GM18526 (cell line): ENCODE data around the gene MLYCD.

Experiments used
- POLR2A ChIP-seq: IDR thresholded peaks from 3 replicates; pipeline ENCODE4 v1.6.1; 2011; ENCODE audit not compliant: insufficient read length; ENCODE audit errors: extremely low read depth

The MLYCD gene

DNA sequence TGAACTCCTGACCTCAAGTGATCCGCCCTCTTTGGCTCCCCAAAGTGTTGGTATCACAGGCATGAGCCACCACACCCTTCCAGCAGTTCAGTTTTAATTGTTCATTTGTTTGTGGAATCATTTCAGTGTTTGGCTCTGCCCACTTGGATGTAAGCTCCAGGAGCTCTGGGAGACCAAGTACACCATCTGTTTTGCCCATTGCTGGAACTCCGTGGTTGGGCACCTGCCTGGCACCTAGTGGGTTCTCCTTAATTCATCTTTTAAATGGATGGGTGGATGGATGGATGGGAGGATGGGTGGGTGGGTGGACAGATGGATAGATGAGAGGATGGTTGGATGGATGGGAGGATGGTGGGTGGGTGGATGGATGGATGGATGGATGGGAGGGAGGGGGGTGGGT lies 68.2 kb downstream of the MLYCD start:
- TF ChIP-seq POLR2A: no peak

DNA sequence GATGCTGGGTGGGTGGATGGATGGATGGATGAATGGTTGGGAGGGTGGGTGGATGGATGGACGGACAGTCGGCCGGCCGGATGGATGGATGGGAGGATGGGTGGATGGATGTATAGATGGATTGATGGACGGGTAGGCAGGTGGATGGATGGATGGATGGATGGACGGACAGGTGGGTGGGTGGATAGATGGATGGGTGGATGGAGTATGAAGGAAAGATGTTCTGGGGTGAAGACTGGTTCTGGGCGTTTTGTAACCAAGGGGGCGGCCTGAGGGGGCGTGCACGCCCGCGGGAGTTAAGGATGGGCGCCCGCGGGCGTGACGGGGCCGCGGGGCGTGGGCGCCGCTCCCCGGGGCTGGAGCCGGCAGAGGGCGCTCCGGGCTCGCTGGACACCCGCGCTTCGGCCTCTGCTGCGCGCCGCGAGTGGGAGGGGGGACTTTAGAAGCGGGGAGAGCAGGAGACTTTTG lies 69.0 kb downstream of the MLYCD start, which contains the start of gene NECAB2:
NECAB2 (plus strand) TSS at position 407 of the 468 bp plus-strand sequence. CDS start 405 bp downstream, outside the sequence.
- no peak for TF ChIP-seq POLR2A

DNA sequence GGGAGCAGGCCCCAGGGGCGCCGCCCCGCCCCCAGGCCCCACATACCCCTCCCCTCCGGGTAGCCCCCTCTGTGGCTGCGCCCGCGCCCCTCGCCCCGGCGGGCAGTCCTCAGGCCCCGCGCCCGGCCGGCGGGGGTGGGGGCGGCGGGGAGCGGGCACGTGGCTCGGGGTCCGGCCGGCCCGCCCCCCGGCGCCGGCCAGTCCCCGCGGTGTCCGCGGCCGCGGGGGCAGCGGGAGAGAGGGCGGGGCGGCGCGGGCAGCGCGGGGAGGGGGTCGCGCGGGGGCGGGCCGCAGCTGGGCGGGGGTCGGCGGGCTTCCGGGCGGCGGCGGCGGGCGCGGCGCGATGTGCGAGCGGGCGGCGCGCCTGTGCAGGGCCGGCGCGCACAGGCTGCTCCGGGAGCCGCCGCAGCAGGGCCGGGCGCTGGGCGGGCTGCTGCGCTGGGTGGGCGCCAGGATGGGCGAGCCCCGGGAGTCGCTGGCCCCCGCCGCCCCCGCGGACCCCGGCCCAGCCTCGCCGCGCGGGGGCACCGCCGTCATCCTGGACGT lies 69.5 kb downstream of the MLYCD start:
- TF ChIP-seq POLR2A: no peak

DNA sequence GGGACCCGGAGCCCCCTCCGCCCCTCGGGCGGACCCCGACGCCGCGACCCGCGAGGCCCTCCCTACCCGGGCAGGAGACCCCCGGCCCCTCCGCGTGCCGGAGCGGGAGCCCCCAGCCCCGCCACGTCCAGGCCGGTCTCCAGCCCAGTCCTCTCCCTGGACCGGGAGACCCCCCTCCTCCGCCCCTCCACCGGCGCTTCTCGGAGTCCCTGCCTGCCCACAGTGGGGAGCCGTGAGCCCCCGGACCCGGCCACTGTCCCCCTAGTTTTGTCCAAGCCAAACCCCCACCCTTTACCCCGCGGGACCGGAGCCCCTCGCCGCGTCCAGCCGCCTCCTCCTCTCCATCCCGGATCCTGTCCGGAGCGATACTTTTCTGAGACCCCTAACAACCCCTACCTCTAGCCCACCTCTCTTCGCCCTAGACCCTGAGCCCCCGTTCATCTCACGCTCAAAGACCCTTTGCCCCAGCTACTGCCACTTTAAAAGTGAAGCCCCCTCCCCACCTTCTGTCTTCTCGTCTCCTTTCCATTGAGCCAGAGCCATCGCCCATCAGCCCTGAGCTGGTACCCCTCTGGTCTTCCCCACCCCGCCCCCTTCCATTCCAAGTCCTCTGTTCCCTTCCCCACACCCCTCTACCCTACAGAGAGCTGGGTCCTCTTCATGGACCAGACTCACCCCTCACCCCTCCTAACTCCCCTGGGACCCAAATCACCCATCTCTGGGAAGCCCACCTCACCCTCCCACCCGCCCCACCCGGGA lies 70.2 kb downstream of the MLYCD start:
- TF ChIP-seq POLR2A: no peak

DNA sequence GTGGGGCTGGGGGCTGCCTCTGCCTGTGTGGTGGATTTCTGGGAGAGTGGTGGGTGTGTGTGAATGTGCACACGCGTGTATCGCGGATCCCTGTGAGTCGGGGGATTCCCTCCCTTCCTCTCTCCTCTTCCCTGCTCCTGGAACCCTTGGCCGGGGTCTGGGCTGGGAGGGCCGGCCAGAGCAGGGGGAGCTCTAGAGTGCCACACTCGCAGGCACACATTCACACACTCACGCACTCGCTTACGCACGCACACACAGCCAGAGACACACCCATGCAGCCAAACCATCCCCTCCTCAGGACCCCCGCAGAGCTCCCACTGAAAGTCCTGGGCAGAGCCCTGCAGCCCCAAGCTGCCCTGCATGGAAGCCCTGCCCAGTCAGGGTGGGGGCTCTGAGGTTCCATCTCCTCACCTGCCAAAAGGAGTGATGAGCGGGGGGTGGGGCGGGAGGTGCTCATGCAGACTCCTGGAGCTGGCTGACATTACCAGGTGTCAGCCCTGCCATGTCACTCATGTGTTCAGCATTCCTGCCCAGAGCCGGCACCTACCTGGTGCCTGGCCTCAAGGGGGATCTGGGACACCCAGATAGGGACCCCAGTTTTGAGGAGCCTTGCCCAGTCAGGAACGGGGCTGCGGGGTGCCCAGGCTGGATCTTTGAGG lies 71.0 kb downstream of the MLYCD start:
- TF ChIP-seq POLR2A: no peak

DNA sequence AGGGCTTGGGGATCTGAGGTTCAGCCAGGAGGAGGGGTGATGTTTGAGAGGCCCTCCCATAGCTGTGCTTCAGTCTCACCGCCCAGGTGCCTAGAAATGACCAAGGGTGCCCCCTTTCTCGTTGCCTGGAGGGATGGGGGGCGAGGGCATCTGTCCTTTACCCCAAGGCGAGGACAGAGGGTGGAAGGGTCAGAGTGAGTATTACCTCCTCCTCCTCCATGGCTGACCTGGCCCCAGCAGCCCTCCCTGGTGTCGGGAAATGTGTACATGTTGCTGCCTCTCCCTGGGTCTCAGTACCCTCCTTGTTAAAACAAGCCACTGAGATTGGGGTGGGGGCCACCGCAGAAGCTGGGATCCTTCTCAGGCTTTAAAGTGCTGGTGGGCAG lies 71.5 kb downstream of the MLYCD start:
- TF ChIP-seq POLR2A: no peak

DNA sequence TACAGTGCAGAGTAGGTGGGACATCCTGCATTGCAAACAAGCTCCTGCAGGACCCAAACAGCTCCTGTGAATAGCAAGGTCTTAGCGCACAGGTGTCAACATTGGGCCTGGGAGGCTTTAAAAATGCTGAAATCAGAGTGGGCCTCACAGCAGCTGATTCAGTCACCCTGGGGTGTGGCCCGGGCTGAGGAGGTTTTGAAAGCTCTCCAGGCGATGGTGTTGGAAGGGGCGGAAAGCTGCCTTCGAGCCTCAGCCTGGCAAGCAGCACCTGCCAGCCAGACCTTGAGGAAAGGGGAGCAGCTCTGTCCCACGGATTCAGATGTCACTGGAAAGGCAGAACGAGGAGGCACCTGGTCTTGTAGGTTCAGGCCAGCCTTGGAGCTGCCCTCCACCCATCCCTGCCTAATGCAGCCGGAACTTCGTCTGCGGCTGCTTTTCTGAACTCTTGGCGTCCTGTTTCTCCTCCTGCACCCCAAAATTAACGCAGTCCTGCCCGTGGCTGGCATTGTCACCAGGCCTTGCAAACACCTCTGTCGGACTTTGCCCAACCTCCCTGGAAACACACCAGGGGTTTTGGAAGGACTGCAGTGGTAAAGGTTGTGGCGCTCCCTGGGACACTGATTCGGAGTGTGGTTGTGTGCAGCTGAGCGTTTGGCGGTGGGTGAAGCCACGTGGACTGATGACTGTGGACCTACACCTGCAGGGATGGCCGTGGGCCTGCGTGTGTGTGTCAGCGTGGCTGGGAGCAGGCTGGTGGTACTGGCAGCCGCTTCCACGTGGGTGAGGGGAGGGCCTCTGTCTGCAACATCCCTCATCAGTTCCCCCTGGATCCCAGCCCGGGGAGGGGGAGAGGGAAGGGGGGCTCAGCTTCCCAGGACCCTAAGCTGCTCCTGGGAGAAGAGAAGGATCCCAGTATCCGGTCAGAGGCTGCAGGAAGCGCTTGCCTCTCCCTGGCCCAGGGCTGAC lies 72.5 kb downstream of the MLYCD start:
- no peak for TF ChIP-seq POLR2A

DNA sequence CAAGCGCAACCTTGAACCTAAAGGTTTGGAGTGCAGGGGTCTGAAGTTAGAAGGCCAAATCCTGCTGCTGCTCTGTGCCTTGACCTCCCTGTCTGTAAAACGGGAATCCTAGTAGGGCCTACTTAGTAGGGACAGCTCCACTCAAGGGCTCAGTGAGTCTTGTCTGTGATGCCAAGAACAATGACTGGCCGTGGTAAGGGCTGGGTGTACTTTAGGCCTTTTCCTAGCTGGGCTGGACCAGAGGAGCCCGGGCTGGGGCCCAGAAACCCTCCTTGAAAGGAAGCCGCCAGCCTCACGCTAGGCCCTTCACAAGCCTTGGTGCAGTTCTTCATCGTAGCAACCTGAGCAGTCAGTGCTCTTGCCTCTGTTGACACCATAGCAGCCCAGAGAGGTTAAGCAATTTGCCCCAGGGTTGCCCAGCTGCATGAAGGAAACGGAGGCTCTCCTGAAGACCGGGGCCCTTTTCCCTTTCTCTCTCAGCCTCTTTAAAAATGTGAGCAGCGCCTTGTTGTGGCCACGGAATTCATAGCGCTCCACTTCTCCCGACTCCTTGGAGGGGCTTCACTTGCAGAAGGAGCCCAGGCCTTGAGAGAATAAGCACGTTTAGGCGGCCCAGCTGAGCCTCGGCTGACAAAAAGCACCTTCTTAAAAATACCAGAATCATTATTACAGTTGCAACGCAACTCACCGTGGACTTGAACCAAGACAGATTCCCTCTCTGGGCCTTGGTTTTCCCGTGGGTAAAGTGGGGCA lies 73.5 kb downstream of the MLYCD start:
- no peak for TF ChIP-seq POLR2A

DNA sequence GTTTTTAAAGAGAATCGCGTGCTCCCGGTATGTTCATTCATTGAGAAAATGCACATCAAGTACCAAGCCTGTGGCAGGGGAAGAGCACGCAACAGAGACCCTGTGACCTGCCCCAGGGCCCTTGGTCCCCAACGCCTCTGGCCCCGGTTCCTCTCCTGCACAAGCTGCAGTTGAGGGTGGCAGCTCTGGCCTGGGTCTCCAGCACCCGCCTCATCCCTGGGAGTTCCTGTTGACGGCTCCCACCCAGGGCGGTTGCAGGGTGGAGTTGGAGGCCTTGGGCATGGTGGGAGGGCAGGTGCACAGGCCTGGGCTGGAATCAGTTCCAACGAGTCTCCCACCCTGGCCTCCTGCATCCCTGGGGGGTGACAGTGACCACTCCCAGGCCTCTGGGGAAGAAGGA lies 74.2 kb downstream of the MLYCD start:
- no peak for TF ChIP-seq POLR2A

DNA sequence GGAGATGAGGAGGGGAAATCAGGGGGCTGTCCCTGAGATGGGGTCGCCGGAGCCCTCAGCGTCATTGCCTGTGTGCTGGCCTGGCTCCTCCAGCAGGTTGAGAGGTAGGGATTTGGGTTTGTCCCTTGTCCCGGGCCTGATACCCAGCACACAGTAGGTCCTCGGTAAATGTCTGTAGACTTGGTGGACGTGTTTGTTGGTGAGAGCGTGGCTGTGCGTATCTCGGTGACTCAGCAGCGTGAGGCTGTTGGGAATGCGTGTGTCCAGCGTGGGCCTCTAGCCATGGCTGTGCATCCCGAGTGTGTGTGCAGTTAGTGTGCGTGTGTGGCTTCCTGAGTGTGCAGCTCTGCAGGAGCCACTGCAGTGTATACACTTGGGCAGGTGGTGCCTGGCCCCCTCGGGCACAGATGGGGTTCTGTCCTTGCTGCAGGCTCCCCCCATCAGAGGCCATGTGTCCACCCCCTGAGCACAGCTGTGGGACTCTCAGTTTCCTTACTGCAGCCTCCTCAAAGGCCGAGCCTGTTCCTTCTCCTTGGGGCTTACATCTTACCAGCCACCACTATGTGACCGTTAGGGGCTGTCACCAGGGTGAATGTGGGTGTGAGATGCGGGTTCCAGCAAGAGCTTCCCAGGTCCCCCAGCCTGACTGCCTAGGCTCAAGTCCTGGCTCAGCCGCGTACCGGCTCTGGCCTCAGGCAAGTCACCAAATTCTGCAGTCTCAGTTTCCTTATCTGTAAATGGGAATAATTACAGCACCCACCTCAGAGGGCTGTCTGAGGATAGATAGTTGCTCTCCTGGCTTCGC lies 74.9 kb downstream of the MLYCD start:
- TF ChIP-seq POLR2A: no peak

DNA sequence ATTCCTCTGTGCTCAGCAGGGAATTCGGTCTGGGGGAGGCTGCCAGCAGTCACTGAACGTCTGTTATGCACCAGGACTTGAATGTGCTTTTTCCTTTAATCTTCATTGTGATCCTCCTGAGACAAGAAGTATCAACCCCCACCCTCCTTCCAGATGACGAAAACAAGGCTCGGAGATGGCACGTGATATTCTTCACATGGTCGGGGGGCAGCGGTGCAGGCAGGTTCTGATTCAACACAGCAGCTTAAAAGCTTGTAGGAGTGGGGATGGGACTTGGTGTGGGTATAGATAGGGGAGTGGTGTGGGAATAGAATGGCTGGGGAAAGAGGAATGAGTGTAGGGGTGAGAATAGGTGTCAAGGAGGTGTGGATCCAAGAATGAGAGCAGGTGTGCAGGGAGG lies 75.6 kb downstream of the MLYCD start:
- TF ChIP-seq POLR2A: no peak

DNA sequence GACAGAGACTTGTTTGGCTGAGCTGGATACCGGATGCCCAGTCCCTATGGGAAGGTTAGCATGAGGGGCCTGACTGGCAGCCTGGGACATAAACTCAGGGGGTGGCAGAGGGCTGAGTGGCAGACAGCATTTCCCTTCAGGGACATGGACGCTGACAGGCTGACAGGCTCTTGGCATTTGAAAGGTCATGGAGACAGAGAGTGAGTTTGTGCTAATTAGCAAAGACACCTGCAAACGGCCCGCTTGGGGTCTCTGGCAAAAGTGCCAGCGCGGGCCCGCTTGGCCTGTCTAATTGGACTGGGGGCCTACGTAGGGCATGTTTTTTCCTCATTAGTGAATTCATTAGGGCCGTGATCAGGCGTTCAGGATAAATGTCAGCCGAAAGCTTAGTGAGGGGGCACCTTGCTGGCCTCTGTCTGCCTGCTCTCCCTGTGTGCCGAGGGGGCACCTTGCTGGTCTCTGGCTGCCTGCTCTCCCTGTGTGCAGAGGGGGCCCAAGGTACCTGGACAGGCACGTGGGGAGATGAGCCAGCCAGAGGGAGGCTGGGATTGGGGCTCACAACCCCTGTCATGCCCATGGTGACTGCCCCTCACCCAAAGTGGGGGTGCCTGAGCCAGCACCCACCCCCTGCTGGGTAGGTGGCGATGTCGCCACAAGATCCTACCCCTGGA lies 76.8 kb downstream of the MLYCD start:
- no peak for TF ChIP-seq POLR2A
